ENCODE data around the gene MIEN1.
"Not testable (repeated sequence)": the region's sequence is repeated elsewhere in the genome, so short reads cannot be mapped to it uniquely, and the experiment has no call there.

Gene MIEN1

GRCh38 chr17:39755554-39756379 lies 25.4 kb upstream of the MIEN1 start:
- DNase-seq (ENCODE audit: low spot score) = no peak

DNA sequence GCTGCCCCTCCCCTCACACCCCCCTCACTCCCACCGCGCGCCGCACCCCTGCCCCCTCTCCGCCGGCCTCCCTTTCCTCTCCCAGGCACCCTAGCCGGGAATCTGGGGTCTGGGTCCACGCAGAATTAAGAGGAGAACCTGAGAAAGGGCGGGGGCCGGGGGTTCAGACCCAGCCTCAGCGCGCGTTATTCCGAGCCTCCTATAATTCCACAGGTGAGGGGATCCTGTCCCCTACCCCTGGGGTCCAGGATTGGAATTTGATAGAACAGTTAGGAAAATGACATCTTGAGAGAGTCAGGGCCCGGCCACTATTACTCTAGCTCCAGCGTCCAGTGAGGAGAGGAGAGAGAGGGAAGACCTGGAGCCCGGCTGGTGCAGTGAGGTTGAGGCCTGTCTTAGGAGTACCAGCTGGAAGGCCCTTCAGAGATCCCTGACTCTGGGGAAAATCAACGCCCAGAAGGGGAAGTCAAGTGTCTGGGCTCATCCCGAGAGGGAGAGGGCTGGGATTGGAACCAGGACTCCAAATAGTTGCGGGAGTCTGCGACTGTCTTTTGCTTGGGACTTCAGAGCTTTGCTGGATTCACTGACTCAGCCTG lies 24.7 kb upstream of the MIEN1 start:
- DNase-seq (ENCODE audit: low spot score) = no peak

DNA sequence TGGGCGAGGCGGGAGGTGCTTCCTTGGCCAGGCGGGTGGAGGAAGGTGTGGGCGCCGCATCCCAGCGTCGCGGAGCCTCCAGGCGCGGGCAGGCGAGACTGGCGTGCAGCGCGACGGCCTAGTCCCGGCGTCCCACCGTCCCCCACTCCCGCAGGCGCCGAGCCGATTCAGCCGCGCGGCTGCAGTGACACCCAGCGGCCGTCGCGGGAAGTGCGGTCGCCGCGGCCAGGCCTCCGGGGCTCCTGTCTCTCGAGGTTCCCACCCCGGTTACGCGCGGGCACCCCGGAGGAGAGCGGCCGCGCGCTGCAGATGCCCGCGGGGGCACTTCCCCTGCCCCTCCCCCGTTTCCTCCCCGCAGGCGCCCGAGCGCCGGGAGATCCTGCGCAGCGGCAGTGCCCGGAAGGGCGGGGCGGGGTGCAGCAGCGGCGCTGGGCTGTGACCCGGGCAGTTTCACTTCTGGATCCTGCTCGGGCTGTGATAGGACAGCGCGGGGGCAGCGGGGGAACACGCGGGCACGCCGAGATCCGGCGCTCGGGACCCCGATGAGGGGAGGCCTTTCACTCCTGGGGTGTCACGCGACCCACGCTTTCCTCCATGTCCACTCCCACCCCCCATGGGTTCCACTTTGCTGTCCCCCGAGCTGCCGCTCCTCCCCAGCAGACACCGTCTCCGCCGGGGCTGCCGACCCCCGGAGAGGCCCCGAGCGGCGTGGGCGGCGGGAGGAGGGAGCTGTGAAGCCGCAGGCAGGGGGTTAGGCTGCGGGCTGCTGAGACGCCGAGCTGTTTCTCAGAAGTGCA lies 24.0 kb upstream of the MIEN1 start:
- peak; percentile 97 for DNase-seq (ENCODE audit: low spot score)

- peak; percentile 57 for DNase-seq (ENCODE audit: low spot score)
Measured at GRCh38 chr17:39753514-39754160, 23.3 kb upstream of the MIEN1 start.

- DNase-seq (ENCODE audit: low spot score) = no peak
Measured at GRCh38 chr17:39752241-39752881, 22.0 kb upstream of the MIEN1 start.

DNA sequence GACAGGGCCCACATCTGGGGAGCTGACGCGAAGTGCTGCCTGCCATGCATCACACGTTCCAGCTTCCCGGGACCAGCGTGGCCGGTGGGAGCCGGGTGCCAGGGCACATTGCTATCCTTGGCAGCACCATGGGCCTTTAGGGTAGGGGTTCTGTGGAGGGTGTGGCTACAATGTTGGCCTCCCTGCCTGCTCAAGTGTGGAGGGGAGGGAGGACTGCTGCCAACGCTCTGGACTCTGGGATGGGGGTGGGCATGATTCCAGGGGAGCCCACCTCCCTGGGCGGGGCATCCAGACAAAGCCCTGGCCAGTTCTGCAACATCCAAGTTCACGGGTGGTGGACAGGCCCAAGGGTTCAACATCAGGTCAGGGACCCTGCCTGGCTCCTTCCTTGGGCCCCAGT lies 21.3 kb upstream of the MIEN1 start:
- no peak for DNase-seq (ENCODE audit: low spot score)

GRCh38 chr17:39751016-39751543 lies 20.7 kb upstream of the MIEN1 start:
- no peak for DNase-seq (ENCODE audit: low spot score)

DNA sequence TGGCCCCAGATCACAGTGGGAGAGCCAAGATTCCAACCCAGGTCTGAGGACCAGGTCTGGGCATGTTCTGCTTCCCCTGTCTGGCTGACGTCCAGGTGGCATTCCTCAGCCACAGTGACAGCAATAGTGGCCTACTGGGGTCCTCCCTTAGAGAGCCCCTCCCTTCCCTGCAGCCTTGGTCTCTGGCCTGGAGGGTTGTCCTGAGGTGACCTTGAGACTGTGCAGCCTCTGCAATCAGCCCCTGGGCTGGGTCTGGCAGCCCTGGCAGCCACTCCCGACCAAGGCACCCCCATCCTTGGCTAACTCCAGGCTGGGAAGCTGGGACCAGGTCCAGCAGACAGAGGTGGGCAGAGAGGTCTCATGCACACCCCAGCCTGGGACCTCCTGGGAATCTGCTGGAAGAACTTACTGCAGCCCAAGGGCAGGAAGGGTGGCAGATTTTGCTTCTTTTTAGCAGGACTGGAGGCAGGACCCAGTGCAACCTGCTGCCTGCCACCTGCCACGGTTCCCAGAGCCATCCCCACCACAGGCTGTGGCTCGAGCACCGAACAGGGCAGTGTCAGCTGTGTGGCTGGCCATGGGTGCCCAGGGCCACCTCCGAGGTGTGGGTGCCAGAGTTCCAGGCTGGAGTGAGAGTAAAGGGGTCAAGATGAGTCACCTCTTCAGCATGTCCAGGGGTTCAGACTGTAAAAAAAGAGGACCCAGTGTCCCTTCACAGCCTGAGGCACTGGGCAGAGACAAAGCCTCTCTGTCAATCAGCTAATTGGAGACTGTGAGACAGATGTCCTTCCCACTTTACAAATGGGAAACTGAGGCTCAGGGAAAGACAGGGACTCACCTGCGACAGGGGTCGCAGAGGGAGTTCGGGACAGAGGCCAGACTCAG lies 20.0 kb upstream of the MIEN1 start:
- DNase-seq (ENCODE audit: low spot score) = peak; percentile 89

DNA sequence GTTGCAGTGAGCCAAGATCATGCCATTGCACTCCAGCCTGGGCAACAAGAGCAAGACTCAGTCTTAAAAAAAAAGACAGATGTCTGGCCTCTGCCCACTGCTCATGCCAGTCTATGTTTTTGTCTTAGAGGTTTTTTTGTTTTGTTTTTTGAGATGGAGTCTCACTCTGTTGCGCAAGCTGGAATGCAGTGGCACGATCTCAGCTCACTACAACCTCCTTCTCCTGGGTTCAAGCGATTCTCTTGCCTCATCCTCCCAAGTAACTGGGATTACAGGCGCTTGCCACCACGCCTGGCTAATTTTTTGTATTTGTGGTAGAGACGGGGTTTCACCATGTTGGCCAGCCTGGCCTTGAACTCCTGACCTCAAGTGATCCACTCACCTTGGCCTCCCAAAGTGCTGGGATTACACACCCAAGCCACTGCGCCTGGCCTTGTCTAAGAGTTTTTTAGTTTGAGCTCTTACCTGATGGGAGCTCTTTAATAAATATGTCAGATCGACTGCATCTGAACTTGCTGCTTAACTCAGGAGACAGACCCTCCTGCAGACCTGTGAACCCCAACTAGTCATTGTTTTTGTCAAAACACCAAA lies 18.2 kb upstream of the MIEN1 start:
- not testable (repeated sequence) for DNase-seq (ENCODE audit: low spot score)

GRCh38 chr17:39747745-39748144 lies 17.4 kb upstream of the MIEN1 start:
- no peak for DNase-seq (ENCODE audit: low spot score)

- DNase-seq (ENCODE audit: low spot score) = no peak
Measured at GRCh38 chr17:39746145-39746461, 15.8 kb upstream of the MIEN1 start.

DNA sequence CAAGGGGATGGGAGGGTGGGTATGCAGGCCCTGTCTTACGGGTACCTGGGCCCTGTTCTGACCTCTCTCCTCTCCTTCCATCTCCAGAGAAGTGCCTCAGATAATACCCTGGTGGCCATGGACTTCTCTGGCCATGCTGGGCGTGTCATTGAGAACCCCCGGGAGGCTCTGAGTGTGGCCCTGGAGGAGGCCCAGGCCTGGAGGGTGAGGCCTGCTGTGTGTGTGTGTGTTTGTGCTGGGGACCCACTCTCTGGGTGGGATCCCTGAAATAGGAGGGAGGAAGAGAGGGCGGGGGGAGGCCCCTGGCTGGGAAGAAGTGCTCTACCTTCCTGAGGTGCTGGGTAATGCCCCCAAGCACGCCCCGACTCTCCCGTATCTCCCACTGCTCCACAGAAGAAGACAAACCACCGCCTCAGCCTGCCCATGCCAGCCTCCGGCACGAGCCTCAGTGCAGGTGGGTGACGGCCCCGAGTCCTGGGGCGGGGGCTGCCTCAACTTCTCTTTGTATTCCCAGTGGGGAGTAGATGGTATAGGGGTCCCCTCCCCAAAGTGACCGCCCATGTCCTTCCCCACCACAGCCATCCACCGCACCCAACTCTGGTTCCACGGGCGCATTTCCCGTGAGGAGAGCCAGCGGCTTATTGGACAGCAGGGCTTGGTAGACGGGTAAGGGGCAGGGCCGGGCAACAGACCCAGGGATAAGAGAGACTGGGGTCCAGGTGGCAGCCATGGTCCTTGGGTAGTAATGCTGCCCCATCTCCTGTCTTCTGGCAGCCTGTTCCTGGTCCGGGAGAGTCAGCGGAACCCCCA lies 15.2 kb upstream of the MIEN1 start:
- no peak for DNase-seq (ENCODE audit: low spot score)

DNA sequence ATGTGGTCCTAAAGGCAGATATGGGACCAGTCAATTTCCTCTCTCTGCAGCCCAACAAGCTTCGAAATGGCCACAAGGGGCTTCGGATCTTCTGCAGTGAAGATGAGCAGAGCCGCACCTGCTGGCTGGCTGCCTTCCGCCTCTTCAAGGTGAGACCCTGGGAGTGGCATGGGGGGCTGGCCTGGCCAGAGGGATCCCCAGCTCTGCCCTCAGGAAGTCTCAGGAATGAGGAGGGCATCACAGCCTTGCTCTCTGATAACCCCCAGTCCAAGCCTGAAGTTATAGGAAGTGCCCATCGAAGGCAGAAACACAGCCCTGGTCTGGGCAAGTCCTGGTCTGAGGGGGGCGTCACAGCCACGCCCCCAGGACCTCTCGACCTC lies 14.5 kb upstream of the MIEN1 start:
- no peak for DNase-seq (ENCODE audit: low spot score)

DNA sequence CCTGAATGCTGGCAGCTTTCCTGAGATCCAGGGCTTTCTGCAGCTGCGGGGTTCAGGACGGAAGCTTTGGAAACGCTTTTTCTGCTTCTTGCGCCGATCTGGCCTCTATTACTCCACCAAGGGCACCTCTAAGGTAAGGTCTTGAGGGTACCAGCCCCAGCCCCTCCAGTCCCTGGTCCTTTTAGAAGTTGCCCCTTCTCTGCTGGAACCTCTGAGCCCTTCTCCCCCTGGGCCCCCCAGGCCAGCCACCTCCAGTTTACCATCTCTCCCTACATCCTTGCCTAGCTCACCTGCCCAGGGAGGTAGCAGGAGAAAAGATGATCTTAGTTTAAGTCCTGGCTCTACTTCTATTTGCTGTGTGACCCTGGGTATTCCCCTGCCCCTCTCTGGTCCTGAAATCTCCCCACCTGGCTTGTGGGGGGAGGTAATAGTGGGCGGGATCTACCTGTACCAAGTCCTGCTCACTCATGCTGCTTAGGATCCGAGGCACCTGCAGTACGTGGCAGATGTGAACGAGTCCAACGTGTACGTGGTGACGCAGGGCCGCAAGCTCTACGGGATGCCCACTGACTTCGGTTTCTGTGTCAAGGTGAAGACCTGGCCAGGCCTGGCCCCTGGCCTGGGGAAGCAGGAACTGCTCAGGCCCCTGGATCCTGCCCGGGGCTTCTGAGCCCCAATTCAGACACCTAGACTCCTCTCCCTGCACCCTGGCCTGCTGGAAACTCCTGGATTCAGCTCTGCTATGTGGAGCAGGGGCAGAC lies 13.9 kb upstream of the MIEN1 start:
- no peak for DNase-seq (ENCODE audit: low spot score)

- no peak for DNase-seq (ENCODE audit: low spot score)
Measured at GRCh38 chr17:39742856-39743436, 12.6 kb upstream of the MIEN1 start.

DNA sequence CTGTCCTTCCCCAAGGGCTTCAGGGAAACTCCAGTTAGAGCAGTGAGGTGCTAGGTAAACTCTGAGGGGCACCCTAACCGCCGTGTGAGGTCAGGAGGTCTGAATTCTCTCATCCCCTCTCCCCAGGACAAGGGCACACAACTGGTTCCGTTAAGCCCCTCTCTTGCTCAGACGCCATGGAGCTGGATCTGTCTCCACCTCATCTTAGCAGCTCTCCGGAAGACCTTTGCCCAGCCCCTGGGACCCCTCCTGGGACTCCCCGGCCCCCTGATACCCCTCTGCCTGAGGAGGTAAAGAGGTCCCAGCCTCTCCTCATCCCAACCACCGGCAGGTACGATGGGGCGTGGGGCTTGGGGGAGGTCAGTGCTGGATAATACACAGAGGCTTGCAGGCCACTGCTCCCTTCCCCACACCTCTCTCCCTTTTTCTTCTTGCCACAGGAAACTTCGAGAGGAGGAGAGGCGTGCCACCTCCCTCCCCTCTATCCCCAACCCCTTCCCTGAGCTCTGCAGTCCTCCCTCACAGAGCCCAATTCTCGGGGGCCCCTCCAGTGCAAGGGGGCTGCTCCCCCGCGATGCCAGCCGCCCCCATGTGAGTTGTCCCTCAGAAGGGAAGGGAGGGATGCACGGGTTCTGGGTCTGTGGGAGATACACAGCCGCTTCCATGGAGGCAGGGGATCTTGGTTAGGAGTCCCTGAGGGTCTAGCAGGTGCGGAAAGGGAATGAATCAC lies 12.0 kb upstream of the MIEN1 start:
- no peak for DNase-seq (ENCODE audit: low spot score)

- peak; percentile 68 for DNase-seq (ENCODE audit: low spot score)
Measured at GRCh38 chr17:39740357-39741111, 10.2 kb upstream of the MIEN1 start.
